ENCODE data around the gene ZNF286A.

DNA sequence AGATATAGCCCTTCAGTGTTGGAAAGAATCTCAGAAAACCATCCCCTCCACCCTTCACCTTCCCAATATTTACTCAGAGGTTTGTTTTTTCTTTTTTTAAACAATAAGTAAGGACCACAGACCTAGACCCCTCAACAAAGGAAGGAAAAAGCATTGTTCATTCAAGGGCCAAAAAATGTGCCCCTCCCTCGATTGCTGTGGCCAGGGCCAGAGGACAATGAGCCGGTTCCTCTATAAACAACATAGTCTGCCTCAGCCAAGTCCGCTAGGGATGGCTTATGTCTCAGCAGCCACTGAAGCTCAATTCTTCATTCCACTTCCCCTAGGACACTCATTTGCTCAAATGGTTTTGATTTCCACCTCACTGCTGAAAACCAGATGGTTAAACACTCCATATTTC lies 39.5 kb upstream of the ZNF286A start:
- TF ChIP-seq, protein P1, sequence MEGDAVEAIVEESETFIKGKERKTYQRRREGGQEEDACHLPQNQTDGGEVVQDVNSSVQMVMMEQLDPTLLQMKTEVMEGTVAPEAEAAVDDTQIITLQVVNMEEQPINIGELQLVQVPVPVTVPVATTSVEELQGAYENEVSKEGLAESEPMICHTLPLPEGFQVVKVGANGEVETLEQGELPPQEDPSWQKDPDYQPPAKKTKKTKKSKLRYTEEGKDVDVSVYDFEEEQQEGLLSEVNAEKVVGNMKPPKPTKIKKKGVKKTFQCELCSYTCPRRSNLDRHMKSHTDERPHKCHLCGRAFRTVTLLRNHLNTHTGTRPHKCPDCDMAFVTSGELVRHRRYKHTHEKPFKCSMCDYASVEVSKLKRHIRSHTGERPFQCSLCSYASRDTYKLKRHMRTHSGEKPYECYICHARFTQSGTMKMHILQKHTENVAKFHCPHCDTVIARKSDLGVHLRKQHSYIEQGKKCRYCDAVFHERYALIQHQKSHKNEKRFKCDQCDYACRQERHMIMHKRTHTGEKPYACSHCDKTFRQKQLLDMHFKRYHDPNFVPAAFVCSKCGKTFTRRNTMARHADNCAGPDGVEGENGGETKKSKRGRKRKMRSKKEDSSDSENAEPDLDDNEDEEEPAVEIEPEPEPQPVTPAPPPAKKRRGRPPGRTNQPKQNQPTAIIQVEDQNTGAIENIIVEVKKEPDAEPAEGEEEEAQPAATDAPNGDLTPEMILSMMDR (IDR thresholded peaks at IDR 0.05): no peak
- TF ChIP-seq POLR2A (IDR thresholded peaks at IDR 0.05): no peak
